ENCODE measurements around the gene RTL3.

DNA sequence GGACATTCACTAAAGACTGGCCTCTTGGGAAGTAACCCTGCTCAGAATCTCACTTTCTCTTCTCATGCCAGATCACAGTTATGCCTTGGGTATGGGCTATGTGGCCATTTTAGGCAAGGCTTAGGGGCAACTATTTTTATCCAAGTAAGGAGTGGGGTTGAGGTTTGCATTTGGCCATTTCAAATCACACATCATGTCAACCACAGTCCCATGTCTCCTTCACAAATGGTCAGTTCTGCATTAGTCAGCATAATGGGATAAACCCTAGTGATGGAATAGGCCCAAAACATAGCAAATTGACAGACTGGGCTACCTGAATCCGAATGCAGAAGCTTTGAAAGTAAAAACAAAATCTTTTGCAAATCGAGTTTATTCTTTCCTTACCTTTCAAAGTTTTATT is 827 bp upstream of the RTL3 start:
- no peak for TF ChIP-seq YY1 (IDR thresholded peaks at IDR 0.05; ENCODE audit: insufficient read depth, insufficient read length)
- no peak for TF ChIP-seq ZNF274 (IDR thresholded peaks at IDR 0.05; ENCODE audit: low read depth, low read length)
- no peak for TF ChIP-seq SUZ12 (IDR thresholded peaks at IDR 0.05; ENCODE audit: extremely low read depth, insufficient read depth, insufficient read length)
